ENCODE measurements around the gene FIGN.

The FIGN gene

GRCh38 chr2:163737563-163737962 is 1.8 kb upstream of the FIGN start:
- in situ Hi-C loops (cut with HindIII; ENCODE audit: low sequenced_read_pairs) = no loop called here

GRCh38 chr2:163737190-163737439 is 1.3 kb upstream of the FIGN start:
- in situ Hi-C loops (cut with HindIII; ENCODE audit: low sequenced_read_pairs) = no loop called here

GRCh38 chr2:163736433-163737189 is 803 bp upstream of the FIGN start:
- in situ Hi-C loops (cut with HindIII; ENCODE audit: low sequenced_read_pairs) = no loop called here

- in situ Hi-C loops (cut with HindIII; ENCODE audit: low sequenced_read_pairs) = no loop called here
Measured at GRCh38 chr2:163734881-163735684, 725 bp downstream of the FIGN start.

GRCh38 chr2:163734401-163734800 is 1.4 kb downstream of the FIGN start:
- in situ Hi-C loops (cut with HindIII; ENCODE audit: low sequenced_read_pairs) = no loop called here

- in situ Hi-C loops (cut with HindIII; ENCODE audit: low sequenced_read_pairs) = no loop called here
Measured at GRCh38 chr2:163733956-163734355, 1.9 kb downstream of the FIGN start.

- in situ Hi-C loops (cut with HindIII; ENCODE audit: low sequenced_read_pairs) = no loop called here
Measured at GRCh38 chr2:163733301-163733938, 2.4 kb downstream of the FIGN start.

- in situ Hi-C loops (cut with HindIII; ENCODE audit: low sequenced_read_pairs) = no loop called here
Measured at GRCh38 chr2:163732727-163733126, 3.1 kb downstream of the FIGN start.

GRCh38 chr2:163731735-163732134 is 4.1 kb downstream of the FIGN start:
- in situ Hi-C loops (cut with HindIII; ENCODE audit: low sequenced_read_pairs) = no loop called here

GRCh38 chr2:163730556-163730955 is 5.3 kb downstream of the FIGN start:
- in situ Hi-C loops (cut with HindIII; ENCODE audit: low sequenced_read_pairs) = no loop called here

- in situ Hi-C loops (cut with HindIII; ENCODE audit: low sequenced_read_pairs) = no loop called here
Measured at GRCh38 chr2:163729636-163730273, 6.1 kb downstream of the FIGN start.

- in situ Hi-C loops (cut with HindIII; ENCODE audit: low sequenced_read_pairs) = no loop called here
Measured at GRCh38 chr2:163723881-163724280, 11.9 kb downstream of the FIGN start.

- in situ Hi-C loops (cut with HindIII; ENCODE audit: low sequenced_read_pairs) = no loop called here
Measured at GRCh38 chr2:163723348-163723747, 12.5 kb downstream of the FIGN start.

- in situ Hi-C loops (cut with HindIII; ENCODE audit: low sequenced_read_pairs) = no loop called here
Measured at GRCh38 chr2:163719331-163719730, 16.5 kb downstream of the FIGN start.

GRCh38 chr2:163717993-163718680 is 17.7 kb downstream of the FIGN start:
- in situ Hi-C loops (cut with HindIII; ENCODE audit: low sequenced_read_pairs) = no loop called here

GRCh38 chr2:163717515-163717914 is 18.3 kb downstream of the FIGN start:
- in situ Hi-C loops (cut with HindIII; ENCODE audit: low sequenced_read_pairs) = no loop called here

GRCh38 chr2:163716101-163716500 is 19.7 kb downstream of the FIGN start:
- in situ Hi-C loops (cut with HindIII; ENCODE audit: low sequenced_read_pairs) = no loop called here

GRCh38 chr2:163715668-163716067 is 20.1 kb downstream of the FIGN start:
- in situ Hi-C loops (cut with HindIII; ENCODE audit: low sequenced_read_pairs) = no loop called here

GRCh38 chr2:163715199-163715598 is 20.6 kb downstream of the FIGN start:
- in situ Hi-C loops (cut with HindIII; ENCODE audit: low sequenced_read_pairs) = no loop called here

- in situ Hi-C loops (cut with HindIII; ENCODE audit: low sequenced_read_pairs) = no loop called here
Measured at GRCh38 chr2:163713534-163714311, 22.1 kb downstream of the FIGN start.

All from DLD1 (cell line).